Lung (tissue), 12 donors: ENCODE measurements around the gene TBC1D22A. TPM values are rescaled to one million over a fixed set of nuclear protein-coding genes. Genes with fewer than 3 reads are reported as not detected.

Experiments
- ATAC-seq: fragments of 200-7000 bp; cut with Tn5 transposase; one replicate; pipeline ENCODE4 v1.9.1; 2020; ENCODE audit warnings: moderate number of reproducible peaks; ENCODE audit not compliant: insufficient read depth, low FRiP score
- DNase-seq, 3 donors: peaks; one replicate each; pipeline ENCODE4 v3.0.0-alpha.2; 2013 to 2017
- H3K27ac ChIP-seq, 2 donors: one replicate each; pipeline ENCODE4 v1.5.1; 2013; ENCODE audit warnings: mild to moderate bottlenecking in 2 of 2, moderate library complexity in 2 of 2, control low read depth in 1 of 2, inconsistent platforms in 1 of 2, low read depth in 1 of 2, low read length in 1 of 2
- H3K27me3 ChIP-seq, 3 donors: one replicate each; pipeline ENCODE4 v1.5.1; 2013; ENCODE audit warnings: low read length in 2 of 3; ENCODE audit not compliant: control insufficient read depth in 3 of 3, insufficient read depth in 3 of 3
- H3K36me3 ChIP-seq, 4 donors: one replicate each; pipeline ENCODE4 v1.5.1; 2013; ENCODE audit warnings: low read length in 4 of 4, mild to moderate bottlenecking in 1 of 4, moderate library complexity in 1 of 4; ENCODE audit not compliant: control insufficient read depth in 4 of 4, insufficient read depth in 4 of 4
- H3K4me1 ChIP-seq, 5 donors: one replicate each; pipeline ENCODE4 v1.5.1; 2013; ENCODE audit warnings: low read length in 5 of 5, mild to moderate bottlenecking in 2 of 5, moderate library complexity in 1 of 5; ENCODE audit not compliant: control insufficient read depth in 5 of 5, insufficient read depth in 5 of 5
- H3K4me3 ChIP-seq: one replicate; pipeline ENCODE4 v1.5.1; 2013; ENCODE audit warnings: mild to moderate bottlenecking, control low read depth, moderate library complexity
- H3K9ac ChIP-seq, 2 donors: one replicate each; pipeline ENCODE4 v1.5.1; 2013; ENCODE audit warnings: low read length in 2 of 2, control low read depth in 1 of 2; ENCODE audit not compliant: insufficient read depth in 1 of 2
- H3K9me3 ChIP-seq, 4 donors: one replicate each; pipeline ENCODE4 v1.5.1; 2013; ENCODE audit warnings: low read length in 3 of 4, mild to moderate bottlenecking in 1 of 4, moderate library complexity in 1 of 4; ENCODE audit not compliant: control insufficient read depth in 4 of 4, insufficient read depth in 3 of 4
- WGBS, 2 donors: extraction: QIAGEN DNeasy Blood & Tissue Kit; methylation state at CpG; one replicate each; pipeline ENCODE4 v1.1.7; 2013; 5-methylcytosine and 5-hydroxymethylcytosine counted together
- polyA plus RNA-seq, 2 donors: library from polyadenylated mRNA; stranded (reverse); fragments of 200-250 nt; gene quantifications; one replicate each; pipeline ENCODE4 v1.2.1, GENCODE V29; 2013
- total RNA-seq, 2 donors: library from RNA; depleted of rRNA in 1 of 2; stranded (reverse); fragments of >200 nt in 1 of 2; gene quantifications; one replicate each; pipeline ENCODE4 v1.2.1, GENCODE V29; 2014 to 2021
- TF ChIP-seq, protein P1 (sequence below): IDR thresholded peaks from 2 replicates; pipeline ENCODE4 v1.5.1; 2012; ENCODE audit warnings: mild to moderate bottlenecking; ENCODE audit errors: control extremely low read depth, extremely low read depth
- donor health status: control.
- donor health status: control.
- donor health status: Bipolar disorder and iron deficiency.
- donor health status: healthy.
- donor health status: DM: yes; HTN: yes; CAD: no.

The TBC1D22A gene
- total and polyA plus RNA-seq, 4 donors, result 20.2 to 38.4 (median 21.0) TPM

DNA sequence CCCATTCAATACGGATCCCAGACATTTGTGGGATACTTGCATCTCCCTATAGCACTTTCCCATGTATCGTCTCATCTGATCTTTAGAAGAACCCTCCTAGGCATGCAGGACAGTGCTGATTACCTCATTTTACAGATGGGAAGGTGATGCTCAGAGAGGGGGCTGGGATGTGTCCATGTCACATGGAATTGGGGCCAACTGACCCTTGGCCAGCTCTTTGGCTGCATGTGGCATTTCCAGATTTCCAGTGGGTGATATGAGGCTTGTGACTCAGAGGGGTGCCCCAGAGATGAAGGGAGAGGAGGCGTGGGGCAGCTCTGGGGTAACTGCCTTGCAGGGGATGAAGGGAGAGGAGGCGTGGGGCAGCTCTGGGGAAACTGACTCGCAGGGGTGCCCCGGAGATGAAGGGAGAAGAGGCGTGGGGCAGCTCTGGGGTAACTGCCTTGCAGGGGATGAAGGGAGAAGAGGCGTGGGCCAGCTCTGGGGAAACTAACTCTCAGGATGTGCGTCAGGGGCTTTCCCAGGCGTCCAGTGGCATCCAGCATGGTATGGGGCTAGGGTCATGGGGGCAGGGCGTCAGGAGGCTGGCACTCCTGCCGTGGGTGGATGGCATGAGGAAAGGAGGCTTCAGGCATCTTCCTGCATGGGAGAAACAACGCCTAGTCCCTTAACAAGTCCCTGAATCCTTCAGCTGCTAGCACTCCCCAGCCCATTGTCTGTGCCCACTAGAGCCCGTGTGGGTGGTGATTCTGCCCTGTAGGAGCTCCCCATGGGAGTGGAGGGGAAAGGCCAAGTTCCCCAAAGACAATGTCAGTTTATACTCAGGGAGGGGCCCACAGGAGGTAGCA lies 12.5 kb upstream of the TBC1D22A start:
- Histone ChIP-seq H3K4me3 (no peak overlapping the region), H3K36me3 (no peaks in the 10 kb centered on the region), H3K4me1 (peaks cover 7 to 48% (median 30%) of the 10 kb centered on the region in 5 donors), H3K9ac (peak overlapping the region; percentile 2 to 3), H3K9me3 (no peaks in the 10 kb centered on the region), H3K27me3 (no peaks in the 10 kb centered on the region), H3K27ac (peak overlapping the region in 1 of 2 donors; percentile 55)
- ATAC-seq (no peak), DNase-seq (no peak)
- WGBS, 2 donors, result 60 to 61% methylated on average over 14 of the region's 14 CpGs
- TF ChIP-seq, protein P1, sequence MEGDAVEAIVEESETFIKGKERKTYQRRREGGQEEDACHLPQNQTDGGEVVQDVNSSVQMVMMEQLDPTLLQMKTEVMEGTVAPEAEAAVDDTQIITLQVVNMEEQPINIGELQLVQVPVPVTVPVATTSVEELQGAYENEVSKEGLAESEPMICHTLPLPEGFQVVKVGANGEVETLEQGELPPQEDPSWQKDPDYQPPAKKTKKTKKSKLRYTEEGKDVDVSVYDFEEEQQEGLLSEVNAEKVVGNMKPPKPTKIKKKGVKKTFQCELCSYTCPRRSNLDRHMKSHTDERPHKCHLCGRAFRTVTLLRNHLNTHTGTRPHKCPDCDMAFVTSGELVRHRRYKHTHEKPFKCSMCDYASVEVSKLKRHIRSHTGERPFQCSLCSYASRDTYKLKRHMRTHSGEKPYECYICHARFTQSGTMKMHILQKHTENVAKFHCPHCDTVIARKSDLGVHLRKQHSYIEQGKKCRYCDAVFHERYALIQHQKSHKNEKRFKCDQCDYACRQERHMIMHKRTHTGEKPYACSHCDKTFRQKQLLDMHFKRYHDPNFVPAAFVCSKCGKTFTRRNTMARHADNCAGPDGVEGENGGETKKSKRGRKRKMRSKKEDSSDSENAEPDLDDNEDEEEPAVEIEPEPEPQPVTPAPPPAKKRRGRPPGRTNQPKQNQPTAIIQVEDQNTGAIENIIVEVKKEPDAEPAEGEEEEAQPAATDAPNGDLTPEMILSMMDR, result no peak

DNA sequence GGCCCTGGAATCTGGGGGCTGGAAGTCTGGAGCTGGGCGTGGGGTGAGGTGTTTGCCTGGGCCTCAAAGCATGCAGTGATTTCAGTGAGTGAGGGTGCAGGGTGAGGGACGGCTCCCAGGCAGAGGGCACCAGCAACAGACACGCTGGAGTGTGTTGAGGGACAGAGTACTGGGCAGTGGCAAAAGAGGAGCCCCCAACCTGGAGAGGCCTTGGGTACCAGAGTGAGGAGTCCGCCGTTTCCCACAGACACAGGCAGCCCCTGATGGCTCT lies 12.0 kb upstream of the TBC1D22A start:
- no peaks in the 10 kb centered on the region for H3K27me3 ChIP-seq
- peaks cover 7 to 49% (median 32%) of the 10 kb centered on the region in 5 donors for H3K4me1 ChIP-seq
- H3K9ac ChIP-seq, result no peak overlapping the region
- no peaks in the 10 kb centered on the region for H3K36me3 ChIP-seq
- TF ChIP-seq, protein P1, result no peak
- 74 to 86% methylated on average over 5 of the region's 5 CpGs for WGBS, 2 donors
- no peak overlapping the region for H3K4me3 ChIP-seq
- no peak for DNase-seq
- no peaks in the 10 kb centered on the region for H3K9me3 ChIP-seq
- H3K27ac ChIP-seq, result peak overlapping the region; percentile 9 to 35
- no peak for ATAC-seq

DNA sequence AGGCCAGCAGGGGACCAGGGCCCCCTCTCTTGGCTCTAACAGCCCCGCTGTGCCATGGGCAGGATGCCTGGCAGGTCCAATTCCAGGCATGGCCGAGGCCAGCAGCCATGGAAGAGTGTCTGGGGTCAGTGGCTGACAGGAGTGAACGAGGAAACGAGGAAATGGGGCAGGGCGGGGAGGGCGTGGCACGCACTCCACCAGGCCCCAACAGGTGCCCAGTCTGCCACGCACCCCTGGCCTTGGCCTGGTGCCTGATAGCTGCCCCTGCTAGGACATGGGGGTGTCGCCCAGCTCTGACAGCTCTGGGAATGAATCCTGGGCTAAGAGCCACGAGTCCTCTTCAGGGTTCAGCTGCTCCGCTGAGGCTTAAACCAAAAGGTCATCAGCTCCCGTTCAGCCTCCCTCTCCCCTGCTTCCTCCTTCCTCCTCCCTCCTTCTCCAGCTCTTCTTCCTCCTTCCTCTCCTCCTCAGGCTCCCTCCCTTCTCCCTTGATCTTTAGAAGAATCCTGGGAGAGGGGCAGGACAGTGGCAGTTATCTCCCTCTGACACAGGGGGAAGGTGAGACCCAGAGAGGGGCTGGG lies 11.5 kb upstream of the TBC1D22A start:
- Histone ChIP-seq H3K27ac (peak overlapping the region; percentile 9 to 35), H3K9ac (no peak overlapping the region), H3K4me1 (peaks cover 7 to 49% (median 32%) of the 10 kb centered on the region in 5 donors), H3K4me3 (no peak overlapping the region), H3K9me3 (no peaks in the 10 kb centered on the region), H3K27me3 (no peaks in the 10 kb centered on the region), H3K36me3 (no peaks in the 10 kb centered on the region)
- no peak for DNase-seq
- WGBS, 2 donors, result 42 to 49% methylated on average over 12 of the region's 12 CpGs
- ATAC-seq, result no peak
- TF ChIP-seq, protein P1, result no peak
